IgD-negative memory B cell (primary cell): Measurements from ENCODE around the gene ARIH1. TPM values are rescaled to one million over a fixed set of nuclear protein-coding genes. Genes with fewer than 3 reads are reported as not detected.
A peak's percentile ranks its signal among the peaks of the same experiment; 100 is the strongest.
"Not testable (repeated sequence)": the region's sequence is repeated elsewhere in the genome, so short reads cannot be mapped to it uniquely, and the experiment has no call there.

Experiments used
- H3K27ac Mint-ChIP-seq, 3 donors: one replicate each; pipeline ENCODE4 v1.8.0; 2020 to 2022; ENCODE audit warnings: mild to moderate bottlenecking in 3 of 3, mixed read lengths in 3 of 3, moderate library complexity in 1 of 3
- H3K27me3 Mint-ChIP-seq: one replicate; pipeline ENCODE4 v1.8.0; 2021; ENCODE audit warnings: mixed read lengths
- H3K36me3 Mint-ChIP-seq: one replicate; pipeline ENCODE4 v1.8.0; 2020; ENCODE audit warnings: mild to moderate bottlenecking, mixed read lengths
- H3K4me1 Mint-ChIP-seq, 3 donors: one replicate each; pipeline ENCODE4 v1.8.0; 2020 to 2022; ENCODE audit warnings: mixed read lengths in 3 of 3, mild to moderate bottlenecking in 1 of 3
- H3K4me3 Mint-ChIP-seq, 4 donors: one replicate each; pipeline ENCODE4 v1.8.0; 2020 to 2022; ENCODE audit warnings: mild to moderate bottlenecking in 4 of 4, mixed read lengths in 4 of 4, moderate library complexity in 3 of 4
- H3K9me3 Mint-ChIP-seq, 3 donors: one replicate each; pipeline ENCODE4 v1.8.0; 2020 to 2021; ENCODE audit warnings: mixed read lengths in 3 of 3, mild to moderate bottlenecking in 1 of 3
- polyA plus RNA-seq: library from polyadenylated mRNA; unstranded; fragments of 300-500 nt; fragmentation: Illumina TruSeq; gene quantifications from one replicate; pipeline ENCODE4 v1.2.3, GENCODE V29; 2021

ARIH1 gene
- polyA plus RNA-seq, 1 donor from 2014 or later = 24.4 TPM

DNA sequence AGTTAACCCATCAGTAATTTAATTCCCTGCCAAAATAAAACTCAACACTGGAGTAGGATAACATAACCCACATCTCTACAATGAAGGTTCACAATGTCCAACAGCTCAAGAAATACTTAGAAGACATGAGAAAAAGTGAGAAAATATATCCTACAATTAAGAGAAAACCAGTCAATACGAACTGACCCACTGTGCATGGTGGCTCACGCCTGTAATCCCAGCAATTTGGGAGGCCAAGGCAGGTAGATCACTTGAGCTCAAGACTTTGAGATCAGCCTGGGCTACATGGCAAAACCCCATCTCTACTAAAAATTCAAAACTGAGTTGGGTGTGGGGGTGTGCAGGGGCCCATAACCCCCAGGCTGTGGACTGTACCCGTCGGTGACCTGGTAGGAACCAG lies 149.7 kb downstream of the ARIH1 start:
- not testable (repeated sequence) for H3K9me3 Mint-ChIP-seq, H3K4me3 Mint-ChIP-seq, H3K27me3 Mint-ChIP-seq, H3K4me1 Mint-ChIP-seq, H3K36me3 Mint-ChIP-seq, H3K27ac Mint-ChIP-seq

DNA sequence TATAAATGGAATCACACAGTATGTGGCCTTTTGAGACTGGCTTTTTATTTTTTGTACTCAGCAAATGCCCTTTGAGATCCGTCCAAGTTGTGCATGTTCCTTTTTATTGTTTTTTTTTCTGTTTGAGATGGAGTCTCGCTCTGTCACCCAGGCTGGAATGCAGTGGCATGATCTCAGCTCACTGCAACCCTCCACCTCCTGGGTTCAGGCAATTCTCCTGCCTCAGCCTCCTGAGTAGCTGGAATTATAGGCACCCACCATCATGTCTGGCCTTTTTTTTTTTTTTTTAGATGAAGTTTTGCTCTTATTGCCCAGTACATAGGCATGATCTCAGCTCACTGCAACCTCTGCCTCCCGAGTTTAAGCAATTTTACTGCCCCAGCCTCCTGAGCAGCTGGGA lies 152.0 kb downstream of the ARIH1 start:
- not testable (repeated sequence) for H3K36me3 Mint-ChIP-seq, H3K9me3 Mint-ChIP-seq, H3K27me3 Mint-ChIP-seq, H3K4me1 Mint-ChIP-seq, H3K4me3 Mint-ChIP-seq, H3K27ac Mint-ChIP-seq

- peak overlapping the region in 1 of 4 donors; percentile 9 for H3K4me3 Mint-ChIP-seq
- H3K27me3 Mint-ChIP-seq, H3K9me3 Mint-ChIP-seq, H3K4me1 Mint-ChIP-seq, H3K36me3 Mint-ChIP-seq, H3K27ac Mint-ChIP-seq: not testable (repeated sequence)
Observed at GRCh38 chr15:72628249-72629067, 154.3 kb downstream of the ARIH1 start.

DNA sequence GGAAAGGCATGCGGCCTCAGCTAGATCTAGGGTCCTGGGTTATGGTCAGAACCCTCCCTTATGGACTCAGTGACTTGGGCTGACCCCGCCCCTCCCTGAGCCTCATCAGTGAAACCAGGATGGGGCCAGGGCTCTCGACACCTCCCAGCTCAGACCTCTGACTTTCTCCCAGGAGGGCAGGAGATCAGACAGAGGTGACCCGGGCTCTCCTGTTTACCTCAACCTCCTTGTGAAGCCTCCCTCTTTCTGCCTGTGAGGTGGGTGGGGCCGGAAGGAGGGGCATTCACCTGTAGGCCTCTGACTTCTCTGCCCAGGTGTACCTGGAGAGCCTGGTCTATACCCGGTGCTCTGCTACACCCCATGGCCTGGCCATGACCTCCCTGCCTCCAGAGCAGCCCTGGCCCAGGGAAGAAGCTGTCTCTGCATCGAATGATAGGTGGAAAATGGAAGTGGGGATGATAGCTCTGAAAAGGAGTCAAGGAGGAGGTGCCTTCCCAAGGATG lies 155.0 kb downstream of the ARIH1 start:
- H3K27ac Mint-ChIP-seq, H3K9me3 Mint-ChIP-seq, H3K36me3 Mint-ChIP-seq, H3K4me3 Mint-ChIP-seq, H3K4me1 Mint-ChIP-seq, H3K27me3 Mint-ChIP-seq: not testable (repeated sequence)

DNA sequence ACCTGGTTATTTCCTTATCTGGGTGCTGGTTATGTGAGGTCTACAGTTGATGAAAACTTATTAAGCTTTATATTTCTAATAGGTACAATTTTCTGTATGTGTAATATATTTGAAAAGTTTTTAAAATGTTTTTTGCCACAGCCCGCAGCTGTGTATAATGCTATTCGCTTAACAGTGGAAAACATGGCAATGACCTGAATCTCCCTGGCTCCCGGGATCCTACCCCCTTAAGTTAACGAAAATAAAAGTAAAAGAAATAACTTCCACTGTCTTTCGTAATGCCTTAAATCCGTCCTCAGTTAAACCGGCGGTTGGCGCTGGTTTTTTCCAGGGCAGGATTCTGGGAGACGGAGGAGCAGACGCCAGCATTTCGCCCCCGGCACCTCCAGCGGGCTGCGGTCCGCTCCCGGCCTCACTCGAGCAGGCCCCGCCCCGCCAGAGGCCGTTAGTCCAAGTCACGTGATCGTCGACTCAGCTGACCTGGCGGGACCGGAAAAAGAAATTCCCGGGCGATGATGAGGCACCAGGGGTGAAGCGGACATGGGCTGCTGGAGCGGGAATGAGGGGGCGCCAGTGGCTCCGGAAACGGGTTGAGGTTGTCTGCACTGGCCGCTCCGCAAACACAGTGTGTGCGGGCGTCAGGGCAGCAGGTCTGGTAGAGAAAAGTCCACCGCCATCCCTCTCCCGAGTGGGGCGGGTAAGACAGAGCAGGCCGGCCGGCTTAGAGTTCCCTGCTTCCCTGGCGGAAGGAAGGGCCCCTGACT lies 162.6 kb downstream of the ARIH1 start:
- not testable (repeated sequence) for H3K27me3 Mint-ChIP-seq, H3K4me1 Mint-ChIP-seq, H3K27ac Mint-ChIP-seq, H3K9me3 Mint-ChIP-seq, H3K36me3 Mint-ChIP-seq
- peak overlapping the region in 1 of 4 donors; percentile 68 for H3K4me3 Mint-ChIP-seq

- H3K9me3 Mint-ChIP-seq, H3K27me3 Mint-ChIP-seq, H3K36me3 Mint-ChIP-seq, H3K27ac Mint-ChIP-seq, H3K4me3 Mint-ChIP-seq, H3K4me1 Mint-ChIP-seq: not testable (repeated sequence)
Observed at GRCh38 chr15:72639759-72640483, 165.8 kb downstream of the ARIH1 start.

DNA sequence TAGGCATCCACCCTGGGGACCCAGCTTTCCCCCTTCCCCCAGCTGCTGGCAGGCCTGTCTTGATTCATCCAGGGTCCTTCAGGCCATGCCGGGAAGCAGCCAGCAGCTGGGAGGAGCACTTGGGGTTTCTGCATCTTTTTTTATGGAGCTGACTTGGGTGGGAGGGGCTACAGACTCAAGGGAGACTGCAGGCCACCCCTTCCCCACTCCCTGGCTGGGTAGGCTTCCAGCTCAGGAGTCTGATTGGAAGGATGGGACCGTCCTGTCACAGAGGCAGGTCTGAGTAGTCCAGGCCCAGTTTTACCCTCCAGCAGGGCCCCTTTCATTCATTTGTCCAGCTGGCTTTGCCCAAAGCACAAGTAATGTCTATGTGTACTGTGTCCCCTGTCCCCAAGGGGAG lies 168.1 kb downstream of the ARIH1 start:
- H3K9me3 Mint-ChIP-seq, H3K27me3 Mint-ChIP-seq, H3K36me3 Mint-ChIP-seq, H3K27ac Mint-ChIP-seq, H3K4me1 Mint-ChIP-seq, H3K4me3 Mint-ChIP-seq: not testable (repeated sequence)

- H3K4me3 Mint-ChIP-seq, H3K27me3 Mint-ChIP-seq, H3K36me3 Mint-ChIP-seq, H3K27ac Mint-ChIP-seq, H3K9me3 Mint-ChIP-seq, H3K4me1 Mint-ChIP-seq: not testable (repeated sequence)
Observed at GRCh38 chr15:72648631-72649253, 174.6 kb downstream of the ARIH1 start.

Other genes with a start within 250 kb of the ARIH1 start
- 360 TPM for gene PKM, start 243.1 kb upstream of the ARIH1 start, polyA plus RNA-seq
- 34.4 TPM for gene PARP6, start 201.8 kb upstream of the ARIH1 start, polyA plus RNA-seq
- 0.19 TPM for gene CELF6, start 154.2 kb upstream of the ARIH1 start, polyA plus RNA-seq
- 102 TPM for gene HEXA, start 98.3 kb upstream of the ARIH1 start, polyA plus RNA-seq
- not detected for gene TMEM202, start 76.0 kb upstream of the ARIH1 start, polyA plus RNA-seq
- not detected for gene GOLGA6B, start 180.4 kb downstream of the ARIH1 start, polyA plus RNA-seq
- gene HIGD2B, start 211.9 kb downstream of the ARIH1 start, polyA plus RNA-seq = not detected
- 9.2 TPM for gene BBS4, start 211.9 kb downstream of the ARIH1 start, polyA plus RNA-seq